Mucosa of stomach (tissue), 1 donor: ENCODE data around the gene SMARCAD1.
"Not testable (repeated sequence)": the region's sequence is repeated elsewhere in the genome, so short reads cannot be mapped to it uniquely, and the experiment has no call there.

Experiments used
- H3K27me3 ChIP-seq: one replicate; pipeline ENCODE4 v1.7.0; 2013; ENCODE audit warnings: mild to moderate bottlenecking, low read length; ENCODE audit not compliant: control insufficient read depth, insufficient read depth
- H3K36me3 ChIP-seq: one replicate; pipeline ENCODE4 v1.7.0; 2013; ENCODE audit warnings: low read length; ENCODE audit not compliant: control insufficient read depth, insufficient read depth
- H3K4me1 ChIP-seq: one replicate; pipeline ENCODE4 v1.7.0; 2013; ENCODE audit warnings: mild to moderate bottlenecking, low read length; ENCODE audit not compliant: control insufficient read depth, insufficient read depth
- H3K4me3 ChIP-seq: one replicate; pipeline ENCODE4 v1.7.0; 2013; ENCODE audit warnings: low read length
- H3K9ac ChIP-seq: one replicate; pipeline ENCODE4 v1.7.0; 2013; ENCODE audit warnings: mild to moderate bottlenecking, low read length, moderate library complexity
- H3K9me3 ChIP-seq: one replicate; pipeline ENCODE4 v1.7.0; 2013; ENCODE audit warnings: mild to moderate bottlenecking, low read length, moderate library complexity; ENCODE audit not compliant: control insufficient read depth
- donor health status: Pancreatic carcinoma.

The SMARCAD1 gene

GRCh38 chr4:94271248-94271647 is 63.6 kb downstream of the SMARCAD1 start:
- Histone ChIP-seq H3K4me3 (no peak overlapping the region), H3K4me1 (no peaks in the 10 kb centered on the region), H3K9me3 (no peaks in the 10 kb centered on the region), H3K9ac (no peak overlapping the region), H3K36me3 (no peaks in the 10 kb centered on the region), H3K27me3 (no peaks in the 10 kb centered on the region)

GRCh38 chr4:94274912-94275311 is 67.2 kb downstream of the SMARCAD1 start:
- Histone ChIP-seq H3K9ac (no peak overlapping the region), H3K4me1 (no peaks in the 10 kb centered on the region), H3K4me3 (no peak overlapping the region), H3K9me3 (no peaks in the 10 kb centered on the region), H3K27me3 (no peaks in the 10 kb centered on the region), H3K36me3 (no peaks in the 10 kb centered on the region)

GRCh38 chr4:94276204-94276603 is 68.5 kb downstream of the SMARCAD1 start:
- H3K36me3 ChIP-seq = no peaks in the 10 kb centered on the region
- no peak overlapping the region for H3K4me3 ChIP-seq
- no peaks in the 10 kb centered on the region for H3K9me3 ChIP-seq
- H3K4me1 ChIP-seq = no peaks in the 10 kb centered on the region
- H3K9ac ChIP-seq = no peak overlapping the region
- no peaks in the 10 kb centered on the region for H3K27me3 ChIP-seq

GRCh38 chr4:94277534-94277933 is 69.9 kb downstream of the SMARCAD1 start:
- Histone ChIP-seq H3K4me3 (no peak overlapping the region), H3K36me3 (no peaks in the 10 kb centered on the region), H3K9ac (no peak overlapping the region), H3K27me3 (no peaks in the 10 kb centered on the region), H3K9me3 (no peaks in the 10 kb centered on the region), H3K4me1 (no peaks in the 10 kb centered on the region)

GRCh38 chr4:94278781-94279180 is 71.1 kb downstream of the SMARCAD1 start:
- Histone ChIP-seq H3K36me3 (no peaks in the 10 kb centered on the region), H3K27me3 (no peaks in the 10 kb centered on the region), H3K9me3 (no peaks in the 10 kb centered on the region), H3K9ac (no peak overlapping the region), H3K4me3 (no peak overlapping the region), H3K4me1 (no peaks in the 10 kb centered on the region)

GRCh38 chr4:94284889-94285288 is 77.2 kb downstream of the SMARCAD1 start:
- Histone ChIP-seq H3K4me1 (no peaks in the 10 kb centered on the region), H3K36me3 (no peaks in the 10 kb centered on the region), H3K9ac (no peak overlapping the region), H3K27me3 (no peaks in the 10 kb centered on the region), H3K4me3 (no peak overlapping the region), H3K9me3 (no peaks in the 10 kb centered on the region)

GRCh38 chr4:94285666-94286065 is 78.0 kb downstream of the SMARCAD1 start:
- Histone ChIP-seq H3K9ac (no peak overlapping the region), H3K4me3 (no peak overlapping the region), H3K27me3 (no peaks in the 10 kb centered on the region), H3K36me3 (no peaks in the 10 kb centered on the region), H3K9me3 (no peaks in the 10 kb centered on the region), H3K4me1 (no peaks in the 10 kb centered on the region)

- no peaks in the 10 kb centered on the region for H3K9me3 ChIP-seq
- no peak overlapping the region for H3K9ac ChIP-seq
- no peaks in the 10 kb centered on the region for H3K27me3 ChIP-seq
- no peaks in the 10 kb centered on the region for H3K4me1 ChIP-seq
- no peak overlapping the region for H3K4me3 ChIP-seq
- no peaks in the 10 kb centered on the region for H3K36me3 ChIP-seq
Measured at GRCh38 chr4:94290245-94290644, 82.6 kb downstream of the SMARCAD1 start.

- H3K4me3 ChIP-seq = not testable (repeated sequence)
Measured at GRCh38 chr4:94293981-94294380, 86.3 kb downstream of the SMARCAD1 start.

GRCh38 chr4:94295473-94295872 is 87.8 kb downstream of the SMARCAD1 start:
- H3K9ac ChIP-seq, H3K36me3 ChIP-seq, H3K27me3 ChIP-seq, H3K9me3 ChIP-seq, H3K4me3 ChIP-seq, H3K4me1 ChIP-seq: not testable (repeated sequence)

More at GRCh38 chr4:94293981-94294380, 86.3 kb downstream of the SMARCAD1 start:
- H3K4me1 ChIP-seq, H3K9ac ChIP-seq, H3K9me3 ChIP-seq, H3K27me3 ChIP-seq, H3K36me3 ChIP-seq: not testable (repeated sequence)

- Histone ChIP-seq H3K4me1 (no peaks in the 10 kb centered on the region), H3K4me3 (no peak overlapping the region), H3K9me3 (no peaks in the 10 kb centered on the region), H3K36me3 (no peaks in the 10 kb centered on the region), H3K9ac (no peak overlapping the region), H3K27me3 (no peaks in the 10 kb centered on the region)
Measured at GRCh38 chr4:94298725-94299252, 91.1 kb downstream of the SMARCAD1 start.

GRCh38 chr4:94302191-94302590 is 94.5 kb downstream of the SMARCAD1 start:
- Histone ChIP-seq H3K4me3 (no peak overlapping the region), H3K4me1 (peaks cover 7% of the 10 kb centered on the region), H3K36me3 (no peaks in the 10 kb centered on the region), H3K9me3 (no peaks in the 10 kb centered on the region), H3K9ac (no peak overlapping the region), H3K27me3 (no peaks in the 10 kb centered on the region)

GRCh38 chr4:94304365-94304971 is 96.8 kb downstream of the SMARCAD1 start:
- H3K4me3 ChIP-seq = no peak overlapping the region
- H3K36me3 ChIP-seq = no peaks in the 10 kb centered on the region
- H3K4me1 ChIP-seq = peaks cover 7% of the 10 kb centered on the region
- no peaks in the 10 kb centered on the region for H3K9me3 ChIP-seq
- H3K27me3 ChIP-seq = no peaks in the 10 kb centered on the region
- no peak overlapping the region for H3K9ac ChIP-seq
